ENCODE measurements around the gene LY9.

The LY9 gene

DNA sequence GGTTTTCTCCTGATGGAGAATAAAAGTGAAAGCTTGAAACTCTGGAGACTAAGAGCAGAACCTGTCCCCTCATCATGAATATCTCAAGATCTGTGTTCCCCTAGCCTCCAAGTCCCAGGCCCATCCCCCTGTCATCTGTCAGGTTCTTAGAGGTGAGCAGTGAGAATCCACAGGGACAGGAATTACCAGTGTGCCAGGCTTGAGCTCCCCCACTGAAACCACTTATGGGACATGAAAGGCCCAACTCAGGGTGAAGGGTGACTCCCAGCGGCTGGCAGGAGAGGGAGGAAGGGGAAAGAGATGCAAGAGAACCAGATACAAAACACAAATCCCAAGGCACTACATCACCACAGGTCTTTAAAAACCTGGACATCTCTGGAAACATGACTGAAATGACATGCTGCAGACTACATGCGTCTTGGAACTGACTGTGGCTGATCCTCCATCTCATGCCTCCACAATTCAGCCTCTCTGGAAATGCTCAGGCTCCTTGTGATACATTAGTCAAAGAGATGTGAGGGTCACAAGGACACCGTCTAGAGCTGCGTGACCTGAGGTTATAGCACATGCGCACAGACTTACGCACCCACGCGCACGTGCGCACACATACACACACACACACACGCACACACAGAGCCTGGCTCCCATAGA, 6.8 kb upstream of the LY9 start:
- TF ChIP-seq, protein P1, sequence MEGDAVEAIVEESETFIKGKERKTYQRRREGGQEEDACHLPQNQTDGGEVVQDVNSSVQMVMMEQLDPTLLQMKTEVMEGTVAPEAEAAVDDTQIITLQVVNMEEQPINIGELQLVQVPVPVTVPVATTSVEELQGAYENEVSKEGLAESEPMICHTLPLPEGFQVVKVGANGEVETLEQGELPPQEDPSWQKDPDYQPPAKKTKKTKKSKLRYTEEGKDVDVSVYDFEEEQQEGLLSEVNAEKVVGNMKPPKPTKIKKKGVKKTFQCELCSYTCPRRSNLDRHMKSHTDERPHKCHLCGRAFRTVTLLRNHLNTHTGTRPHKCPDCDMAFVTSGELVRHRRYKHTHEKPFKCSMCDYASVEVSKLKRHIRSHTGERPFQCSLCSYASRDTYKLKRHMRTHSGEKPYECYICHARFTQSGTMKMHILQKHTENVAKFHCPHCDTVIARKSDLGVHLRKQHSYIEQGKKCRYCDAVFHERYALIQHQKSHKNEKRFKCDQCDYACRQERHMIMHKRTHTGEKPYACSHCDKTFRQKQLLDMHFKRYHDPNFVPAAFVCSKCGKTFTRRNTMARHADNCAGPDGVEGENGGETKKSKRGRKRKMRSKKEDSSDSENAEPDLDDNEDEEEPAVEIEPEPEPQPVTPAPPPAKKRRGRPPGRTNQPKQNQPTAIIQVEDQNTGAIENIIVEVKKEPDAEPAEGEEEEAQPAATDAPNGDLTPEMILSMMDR (IDR thresholded peaks at IDR 0.05; ENCODE audit: low read depth, low read length) = no peak
- DNase-seq (ENCODE audit: low read depth, low spot score) = no peak
- no peak overlapping the region for H3K4me3 ChIP-seq (ENCODE audit: low read depth, low read length)
- in situ Hi-C loops (cut with HindIII; ENCODE audit: low sequenced_read_pairs) = no loop called here

DNA sequence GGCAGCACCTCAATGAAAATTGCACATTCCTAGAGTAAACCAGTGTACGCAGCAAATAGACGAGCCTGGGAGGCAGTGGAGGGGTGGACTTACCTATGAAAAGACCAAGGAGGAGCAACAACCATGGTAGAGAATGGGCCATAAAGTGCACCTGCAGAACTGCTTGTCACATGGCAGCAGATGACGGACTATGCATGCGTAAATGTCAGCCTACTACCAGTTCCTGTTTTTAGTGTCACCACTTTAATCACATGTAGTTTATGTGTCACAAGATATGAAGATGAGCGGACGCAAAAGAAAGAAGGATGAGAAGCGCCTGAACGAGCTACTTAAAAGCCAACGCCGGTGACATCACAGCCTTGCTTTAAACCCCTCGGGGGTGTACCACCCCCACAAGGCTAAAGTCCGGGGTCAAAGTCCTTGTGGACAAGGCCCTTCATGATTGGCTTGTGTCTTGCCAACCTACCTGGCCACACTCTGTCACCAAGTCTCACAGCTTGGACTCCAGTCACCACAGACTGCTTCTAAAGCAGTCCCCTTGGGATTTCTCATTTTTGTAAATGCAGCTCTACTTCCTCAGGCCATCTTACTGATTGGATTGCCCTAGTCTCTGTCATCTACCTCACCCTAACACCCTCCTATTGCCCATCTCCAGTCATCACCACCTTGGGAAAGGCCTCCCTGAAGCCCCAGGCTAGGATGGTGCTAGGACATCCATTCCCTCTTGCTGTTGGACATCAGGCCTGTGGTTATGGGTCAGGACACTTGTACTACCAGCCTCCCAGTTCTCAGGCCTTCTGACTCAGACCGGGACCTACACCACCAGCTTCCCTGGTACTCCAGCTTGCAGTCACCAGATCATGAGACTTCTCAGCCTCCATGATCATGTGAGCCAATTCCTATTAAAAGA, 6.0 kb upstream of the LY9 start:
- TF ChIP-seq, protein P1 (IDR thresholded peaks at IDR 0.05; ENCODE audit: low read depth, low read length) = no peak
- no peak overlapping the region for H3K4me3 ChIP-seq (ENCODE audit: low read depth, low read length)
- in situ Hi-C loops (cut with HindIII; ENCODE audit: low sequenced_read_pairs) = no loop called here
- DNase-seq (ENCODE audit: low read depth, low spot score) = no peak

DNA sequence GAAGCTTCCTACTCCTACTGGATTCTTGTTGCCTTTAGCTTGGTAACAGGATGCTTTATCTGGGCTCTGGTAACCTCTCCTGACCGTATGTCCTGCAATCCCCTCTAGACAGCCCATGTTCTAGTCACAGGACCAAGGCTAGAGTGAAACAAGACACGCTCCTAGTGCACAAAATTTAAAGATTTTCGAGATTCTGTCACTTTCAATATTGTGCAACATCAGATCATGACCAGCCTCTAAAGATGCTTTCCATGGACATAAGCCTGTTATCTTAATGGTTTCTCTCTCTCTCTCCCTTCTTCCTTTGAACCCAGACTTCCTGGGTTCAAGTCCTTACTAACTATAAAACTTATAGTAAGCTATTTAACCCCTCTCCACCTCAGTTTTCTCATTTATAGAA, 1.6 kb upstream of the LY9 start:
- in situ Hi-C loops (cut with HindIII; ENCODE audit: low sequenced_read_pairs) = no loop called here
- H3K4me3 ChIP-seq (ENCODE audit: low read depth, low read length) = no peak overlapping the region
- DNase-seq (ENCODE audit: low read depth, low spot score) = no peak
- TF ChIP-seq, protein P1 (IDR thresholded peaks at IDR 0.05; ENCODE audit: low read depth, low read length) = no peak

DNA sequence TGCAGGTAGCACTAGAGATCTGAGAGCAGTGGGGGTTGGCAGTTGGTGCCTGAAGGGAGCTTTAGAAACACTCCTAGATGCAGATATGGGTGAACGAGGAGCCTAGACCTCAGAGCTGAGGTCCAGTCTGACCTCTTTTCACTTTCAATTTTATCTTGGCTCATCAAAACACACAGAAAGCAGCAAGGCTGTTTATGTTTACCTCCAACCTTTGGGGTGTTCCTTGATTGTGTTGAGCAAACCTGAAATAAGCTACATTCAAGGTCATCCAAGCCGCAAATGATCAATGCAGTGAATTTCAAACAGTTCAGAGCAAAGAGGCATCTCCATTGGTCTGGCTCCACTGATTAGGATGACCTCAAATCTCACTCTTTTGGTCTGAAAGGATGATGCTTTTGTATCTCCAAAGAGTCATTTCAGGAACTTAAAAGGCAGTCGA, 1.3 kb downstream of the LY9 start:
- TF ChIP-seq, protein P1 (IDR thresholded peaks at IDR 0.05; ENCODE audit: low read depth, low read length) = no peak
- in situ Hi-C loops (cut with HindIII; ENCODE audit: low sequenced_read_pairs) = no loop called here
- no peak for DNase-seq (ENCODE audit: low read depth, low spot score)
- no peak overlapping the region for H3K4me3 ChIP-seq (ENCODE audit: low read depth, low read length)

DNA sequence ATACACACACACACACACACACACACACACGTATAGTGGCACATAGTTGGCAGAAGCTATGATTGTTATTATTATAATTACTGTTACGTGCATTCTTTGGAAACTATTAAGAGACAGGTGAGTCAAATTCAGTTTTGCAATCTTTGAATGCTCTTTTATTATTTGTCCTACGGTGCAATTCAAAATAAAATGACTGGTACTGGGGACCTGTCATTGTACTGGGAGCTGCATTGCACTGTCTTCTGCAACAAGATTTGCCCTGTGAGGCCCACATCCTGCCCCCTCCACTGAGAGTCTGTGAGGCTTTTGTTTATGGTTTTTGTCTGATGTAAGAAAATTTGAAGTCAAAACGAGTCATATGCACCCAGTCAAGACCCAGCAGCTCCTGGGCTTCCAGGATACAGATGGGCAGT, 1.9 kb downstream of the LY9 start:
- TF ChIP-seq, protein P1 (IDR thresholded peaks at IDR 0.05; ENCODE audit: low read depth, low read length) = no peak
- DNase-seq (ENCODE audit: low read depth, low spot score) = no peak
- no peak overlapping the region for H3K4me3 ChIP-seq (ENCODE audit: low read depth, low read length)
- in situ Hi-C loops (cut with HindIII; ENCODE audit: low sequenced_read_pairs) = no loop called here

DNA sequence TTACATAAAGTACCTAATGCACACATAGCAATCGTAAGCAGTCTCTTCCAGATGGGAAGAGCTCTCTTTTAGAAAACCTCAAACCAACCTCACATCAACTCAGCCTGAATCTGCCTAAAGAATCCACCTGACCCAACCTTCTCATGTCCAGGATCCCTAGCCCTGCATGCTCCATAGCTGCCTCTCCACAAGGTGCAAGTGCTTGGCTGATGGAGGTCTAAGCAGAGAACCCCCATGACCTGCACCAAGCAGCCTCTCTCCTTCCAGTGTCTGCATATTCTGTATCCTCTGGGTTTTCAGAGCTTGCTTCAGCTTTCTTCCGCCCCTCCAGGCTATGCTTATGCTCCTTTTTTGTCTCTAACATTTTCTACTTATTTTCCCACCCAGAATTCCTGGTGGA, 2.5 kb downstream of the LY9 start:
- TF ChIP-seq, protein P1 (IDR thresholded peaks at IDR 0.05; ENCODE audit: low read depth, low read length) = no peak
- in situ Hi-C loops (cut with HindIII; ENCODE audit: low sequenced_read_pairs) = no loop called here
- DNase-seq (ENCODE audit: low read depth, low spot score) = no peak
- no peak overlapping the region for H3K4me3 ChIP-seq (ENCODE audit: low read depth, low read length)
